GM19324 (cell line): ENCODE measurements around the gene HOXC12.

Experiments used
- ATAC-seq: cut with Tn5 transposase; IDR thresholded peaks from one replicate; pipeline ENCODE4 v1.9.1; 2021; ENCODE audit warnings: mild to moderate bottlenecking, moderate library complexity; ENCODE audit not compliant: unreplicated experiment, low FRiP score

The HOXC12 gene

DNA sequence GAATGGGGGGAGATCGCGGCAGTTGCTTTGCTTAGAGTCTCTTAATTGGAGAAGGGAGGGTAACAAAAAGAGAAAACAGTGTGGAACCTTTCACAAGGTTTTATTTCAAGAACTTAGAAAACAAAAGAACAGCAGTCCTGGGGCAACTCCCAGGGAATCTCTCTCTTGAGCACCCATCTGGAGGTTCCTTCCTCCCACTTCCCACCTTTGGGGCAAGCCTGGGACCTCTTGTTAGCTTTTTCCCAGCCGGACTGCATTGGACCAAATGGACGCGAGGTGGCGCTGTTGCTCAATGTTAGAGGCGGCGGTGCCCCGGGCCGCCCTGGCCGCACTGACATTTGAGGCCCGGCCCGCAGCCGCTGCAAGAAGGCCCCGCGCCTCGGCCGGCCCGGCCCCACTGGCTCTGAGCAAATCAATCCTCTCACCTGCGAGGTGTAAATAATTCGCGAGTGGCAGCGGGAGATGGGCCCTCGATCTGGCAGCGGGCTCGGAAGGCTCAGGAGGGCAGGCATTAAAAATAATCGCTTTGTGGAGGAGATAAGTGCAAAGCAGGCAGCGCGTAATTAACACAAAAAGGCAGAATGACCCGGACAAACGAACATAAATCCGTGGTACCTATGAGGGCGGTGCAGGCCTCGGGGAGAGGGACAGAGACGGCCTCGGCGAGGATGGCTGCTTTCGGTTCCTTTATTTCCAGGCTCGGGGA, 51.3 kb downstream of the HOXC12 start:
- no peak for ATAC-seq

- ATAC-seq: no peak
Observed at GRCh38 chr12:54006559-54007220, 52.0 kb downstream of the HOXC12 start.

DNA sequence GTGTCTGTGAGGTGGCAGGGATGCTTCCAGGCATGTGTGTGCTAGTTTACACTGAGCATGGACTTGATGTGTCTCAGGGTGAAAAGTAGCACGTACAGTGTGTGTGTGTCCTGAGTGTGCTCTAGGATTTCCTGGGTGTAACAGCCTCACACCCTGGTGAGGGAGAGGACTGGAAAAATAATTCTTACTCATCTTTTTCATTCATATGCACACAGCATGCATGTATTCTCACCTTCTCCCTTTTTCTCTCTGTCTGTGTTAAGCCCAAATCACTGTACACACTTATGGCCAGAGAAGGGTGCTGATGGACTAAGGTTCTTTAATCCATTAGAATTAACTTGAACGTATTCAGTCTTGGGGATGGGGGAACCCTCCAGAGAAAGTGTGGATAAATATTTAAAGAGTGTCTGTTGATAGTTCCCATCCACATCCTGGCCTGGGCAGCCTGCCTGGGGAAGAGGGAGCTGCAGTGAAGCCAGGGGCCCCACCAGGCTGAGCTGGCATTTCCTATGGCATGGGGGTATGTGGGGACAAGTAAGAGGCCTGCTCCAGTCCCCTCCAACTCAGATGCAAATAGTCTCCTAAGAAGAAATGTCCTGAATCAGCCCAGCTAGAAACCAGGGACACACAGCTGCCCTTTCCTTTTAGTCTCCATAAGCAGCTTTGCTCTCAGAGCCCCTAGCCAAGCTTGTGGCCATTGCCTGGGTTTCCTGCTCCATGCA, 53.0 kb downstream of the HOXC12 start:
- ATAC-seq: no peak

DNA sequence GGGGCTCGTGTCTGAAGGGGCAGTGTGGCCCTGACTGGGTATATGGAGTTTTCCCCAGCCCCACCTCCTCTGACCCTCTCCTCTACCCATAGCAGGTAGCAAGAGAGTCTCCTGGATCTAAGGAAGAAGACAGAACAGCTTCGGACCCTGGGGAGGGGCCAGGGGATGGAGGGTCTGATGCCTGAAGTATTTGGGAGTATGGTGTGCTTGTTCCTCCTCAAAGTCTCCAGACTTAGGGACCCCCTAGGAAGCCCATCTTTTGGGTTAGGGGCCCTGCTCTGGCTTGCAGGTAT, 53.5 kb downstream of the HOXC12 start:
- ATAC-seq: no peak
